Tibial artery (tissue), 4 donors: ENCODE results near the gene PCDHGA9.
"Not testable (repeated sequence)": the region's sequence is repeated elsewhere in the genome, so short reads cannot be mapped to it uniquely, and the experiment has no call there.

Source experiments
- DNase-seq, 2 donors: peaks; one replicate each; pipeline ENCODE4 v3.0.0-alpha.2; 2019
- H3K27ac ChIP-seq, 2 donors: fragments of 200-600 bp; sonication (generic) in 1 of 2; 1 replicate in 1 of 2; 2 replicates in 1 of 2; pipeline ENCODE4 v1.5.1; 2018 to 2019; ENCODE audit warnings: mild to moderate bottlenecking in 1 of 2
- H3K27me3 ChIP-seq, 2 donors: fragments of 200-600 bp; sonication (generic) in 1 of 2; one replicate each; pipeline versions ENCODE4 v1.5.1 to v1.6.0; 2016 to 2019
- H3K36me3 ChIP-seq, 3 donors: fragments of 200-600 bp; sonication (generic) in 2 of 3; one replicate each; pipeline ENCODE4 v1.5.1; 2016 to 2019; ENCODE audit warnings: mild to moderate bottlenecking in 2 of 3
- H3K4me1 ChIP-seq, 4 donors: fragments of 200-600 bp; sonication (generic) in 2 of 4; 1 replicate in 3 of 4; 2 replicates in 1 of 4; pipeline ENCODE4 v1.5.1; 2016 to 2019
- H3K4me3 ChIP-seq, 2 donors: fragments of 200-600 bp; sonication (generic) in 1 of 2; 1 replicate in 1 of 2; 2 replicates in 1 of 2; pipeline ENCODE4 v1.5.1; 2018 to 2019; ENCODE audit warnings: mild to moderate bottlenecking in 2 of 2
- H3K9me3 ChIP-seq, 3 donors: fragments of 200-600 bp; sonication (generic) in 1 of 3; one replicate each; pipeline ENCODE4 v1.5.1; 2016 to 2019
- CTCF ChIP-seq, 2 experiments: fragments of 200-600 bp in 1 of 2; fragments of 450-650 bp in 1 of 2; IDR thresholded peaks; one replicate each; pipeline ENCODE4 v1.5.1; 2017 to 2019; ENCODE audit warnings: antibody characterized with exemption in 2 of 2, mild to moderate bottlenecking in 1 of 2, moderate library complexity in 1 of 2
- intact Hi-C: fragments of 100-400 bp; cut with DNase I; formaldehyde crosslinking; loops from one replicate; pipeline ENCODE4 v1.15.0; 2023; ENCODE audit warnings: low total_unique reads

Gene PCDHGA9

DNA sequence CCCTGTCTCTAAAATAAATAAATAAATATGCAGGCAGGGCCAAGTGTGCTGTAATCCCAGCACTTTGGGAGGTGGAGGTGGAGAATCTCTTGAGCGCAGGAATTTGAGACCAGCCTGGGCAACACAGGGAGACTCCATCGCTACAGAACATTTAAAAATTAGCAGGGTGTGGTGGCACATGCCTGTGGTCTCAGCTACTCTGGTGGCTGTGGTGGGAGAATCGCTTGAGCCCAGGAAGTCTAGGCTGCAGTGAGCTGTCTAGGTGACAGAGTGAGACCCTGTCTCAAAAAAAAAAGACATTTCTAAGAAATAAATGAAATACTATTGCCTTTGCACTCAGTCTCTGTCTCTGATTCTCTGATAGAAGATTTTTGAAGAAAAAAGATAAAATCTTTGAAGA lies 9.0 kb downstream of the PCDHGA9 start:
- peaks cover 27 to 97% (median 87%) of the 10 kb centered on the region in 3 donors for H3K9me3 ChIP-seq
- intact Hi-C loops, result loop anchor here (10.0 kb wide), 2 partner anchors 87 to 143 kb away; partner anchors contain the start of gene TAF7
- H3K27me3 ChIP-seq, result no peaks in the 10 kb centered on the region

DNA sequence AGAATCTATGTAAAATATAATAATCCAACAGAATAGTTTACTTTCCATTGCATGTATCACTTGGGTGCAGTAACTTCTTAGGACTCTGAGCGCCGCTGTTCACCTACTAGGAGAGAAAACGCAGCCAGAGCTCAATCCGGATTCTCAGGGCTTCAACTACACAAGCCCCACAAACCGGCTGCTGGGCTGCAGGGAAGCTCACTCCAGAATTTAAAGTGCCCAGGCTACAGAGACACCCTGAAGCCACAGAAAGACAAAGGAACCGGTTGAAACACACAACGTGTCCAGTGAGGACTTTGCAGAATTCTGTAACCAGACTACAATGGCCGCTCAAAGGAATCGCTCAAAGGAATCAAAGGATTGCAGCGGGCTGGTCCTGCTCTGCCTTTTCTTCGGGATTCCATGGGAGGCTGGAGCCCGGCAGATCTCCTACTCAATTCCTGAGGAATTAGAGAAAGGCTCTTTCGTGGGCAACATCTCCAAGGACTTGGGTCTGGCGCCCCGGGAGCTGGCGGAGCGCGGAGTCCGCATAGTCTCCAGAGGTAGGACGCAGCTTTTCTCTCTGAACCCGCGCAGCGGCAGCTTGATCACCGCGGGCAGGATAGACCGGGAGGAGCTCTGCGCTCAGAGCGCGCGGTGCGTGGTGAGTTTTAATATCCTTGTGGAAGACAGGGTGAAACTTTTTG lies 10.4 kb downstream of the PCDHGA9 start, which contains the start of gene PCDHGA10:
TSS of gene PCDHGA10 (plus strand) at position 134 of the 686 bp plus-strand sequence. CDS start at position 323, 189 bp downstream.
- no peak within 1 kb of the TSS for H3K27ac ChIP-seq
- peak; percentile 41 to 56 for DNase-seq
- intact Hi-C loops, result loop anchor here (10.0 kb wide), 2 partner anchors 88 to 142 kb away; partner anchors contain the start of gene TAF7
- H3K9me3 ChIP-seq, result peaks cover 19 to 97% (median 86%) of the 10 kb centered on the region in 3 donors
- no peaks in the 10 kb centered on the region for H3K27me3 ChIP-seq
- TF ChIP-seq CTCF (IDR thresholded peaks at IDR 0.05), result peak; percentile 16 to 20
- no peaks in the 10 kb centered on the region for H3K4me1 ChIP-seq
- H3K4me3 ChIP-seq, result peak within 1 kb of the TSS; percentile 22 to 26
- H3K36me3 ChIP-seq, result peaks cover 5 to 64% (median 62%) of the 10 kb centered on the region in 3 donors

More for the DNA sequence above, 9.0 kb downstream of the PCDHGA9 start:
- Histone ChIP-seq H3K27ac (no peak overlapping the region), H3K36me3 (peaks cover 5 to 66% (median 56%) of the 10 kb centered on the region in 3 donors), H3K4me3 (no peak overlapping the region), H3K4me1 (no peaks in the 10 kb centered on the region)
- TF ChIP-seq CTCF (IDR thresholded peaks at IDR 0.05), result no peak
- DNase-seq, result no peak

GRCh38 chr5:141413540-141414069 lies 11.0 kb downstream of the PCDHGA9 start:
- H3K4me1 ChIP-seq, result no peaks in the 10 kb centered on the region
- intact Hi-C loops, result loop anchor here (10.0 kb wide), 2 partner anchors 89 to 141 kb away; partner anchors contain the start of gene TAF7
- peaks cover 18 to 97% (median 86%) of the 10 kb centered on the region in 3 donors for H3K9me3 ChIP-seq
- H3K27me3 ChIP-seq, result no peaks in the 10 kb centered on the region
- no peak for TF ChIP-seq CTCF (IDR thresholded peaks at IDR 0.05)
- peak overlapping the region; percentile 22 to 26 for H3K4me3 ChIP-seq
- H3K27ac ChIP-seq, result no peak overlapping the region
- DNase-seq, result no peak
- H3K36me3 ChIP-seq, result peaks cover 5 to 70% (median 65%) of the 10 kb centered on the region in 3 donors

- DNase-seq, H3K27me3 ChIP-seq, H3K4me3 ChIP-seq, H3K27ac ChIP-seq, H3K4me1 ChIP-seq: not testable (repeated sequence)
- intact Hi-C loops, result loop anchor here (10.0 kb wide), 2 partner anchors 90 to 140 kb away; partner anchors contain the start of gene TAF7
- Histone ChIP-seq H3K9me3 (peaks cover 16 to 97% (median 86%) of the 10 kb centered on the region in 3 donors), H3K36me3 (peaks cover 5 to 75% (median 66%) of the 10 kb centered on the region in 3 donors)
These were observed 12.1 kb downstream of the PCDHGA9 start for GRCh38 chr5:141414548-141415274.

- intact Hi-C loops, result loop anchor here (10.0 kb wide), 2 partner anchors 90 to 140 kb away; partner anchors contain the start of gene TAF7
- not testable (repeated sequence) for H3K4me3 ChIP-seq, DNase-seq, H3K27ac ChIP-seq, H3K4me1 ChIP-seq, H3K27me3 ChIP-seq
- H3K9me3 ChIP-seq, result peaks cover 21 to 97% (median 86%) of the 10 kb centered on the region in 3 donors
- peaks cover 5 to 73% (median 66%) of the 10 kb centered on the region in 3 donors for H3K36me3 ChIP-seq
These were observed 12.7 kb downstream of the PCDHGA9 start for GRCh38 chr5:141415275-141415618.

GRCh38 chr5:141417494-141418172 lies 15.1 kb downstream of the PCDHGA9 start, which contains the start of gene PCDHGB7:
PCDHGB7 (plus strand) TSS chr5:141417677; CDS start chr5:141417860, 183 bp downstream.
- not testable (repeated sequence) for H3K27me3 ChIP-seq, H3K4me1 ChIP-seq, H3K27ac ChIP-seq
- intact Hi-C loops, result loop anchor here (10.0 kb wide), 2 partner anchors 93 to 137 kb away; partner anchors contain the start of gene TAF7
- peak; percentile 76 to 78 for DNase-seq
- Histone ChIP-seq H3K4me3 (peak within 1 kb of the TSS; percentile 46 to 48), H3K36me3 (peaks cover 5 to 73% (median 67%) of the 10 kb centered on the region in 3 donors), H3K9me3 (peaks cover 23 to 99% (median 89%) of the 10 kb centered on the region in 3 donors)
- peak; percentile 40 to 49 for TF ChIP-seq CTCF (IDR thresholded peaks at IDR 0.05)
